ENCODE results near the gene STX8.
"Not testable (repeated sequence)": the region's sequence is repeated elsewhere in the genome, so short reads cannot be mapped to it uniquely, and the experiment has no call there.

STX8 gene

DNA sequence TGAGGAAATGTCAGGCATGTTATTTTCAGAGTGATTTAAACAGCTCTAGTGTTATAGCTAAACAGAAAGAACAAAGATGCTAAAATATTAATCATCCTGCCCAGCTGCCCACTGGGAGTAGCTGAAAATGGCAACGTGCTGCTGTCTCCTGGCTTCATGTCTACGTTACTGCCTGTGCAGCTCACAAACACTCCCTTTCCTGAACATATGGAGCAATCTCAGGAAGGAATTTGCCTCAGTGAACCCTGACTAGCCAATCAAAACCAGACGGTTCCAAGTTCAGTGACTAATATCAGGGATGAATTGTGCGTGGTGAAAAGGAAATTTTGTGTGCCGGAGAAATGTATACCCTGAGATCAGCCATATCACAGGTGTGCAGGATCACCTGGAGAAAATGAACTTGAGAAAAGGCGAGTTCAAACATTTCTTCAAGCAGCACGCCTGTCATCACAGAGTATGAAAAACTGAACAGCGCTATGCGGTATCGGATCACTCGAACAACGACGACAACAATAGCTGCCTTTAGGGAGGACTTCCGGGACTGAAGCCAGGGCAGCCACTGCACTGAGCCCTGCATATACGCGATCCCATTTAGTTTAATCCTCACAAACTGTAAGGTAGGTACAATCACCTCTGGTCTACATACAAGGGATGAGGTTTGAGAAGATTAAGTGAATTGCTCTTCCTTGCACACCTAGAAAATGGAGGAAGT, 110.3 kb downstream of the STX8 start:
- H3K9me3 ChIP-seq: no peaks in the 10 kb centered on the region
- H3K36me3 ChIP-seq: no peaks in the 10 kb centered on the region
- intact Hi-C loops (cut with DNase I; ENCODE audit: low total_unique reads): no loop called here
- H3K27ac ChIP-seq: peak overlapping the region in 1 of 2 donors; percentile 1
- H3K4me3 ChIP-seq: no peak overlapping the region
- peak in 1 of 2 donors; percentile 22 for DNase-seq
- TF ChIP-seq, protein P1, sequence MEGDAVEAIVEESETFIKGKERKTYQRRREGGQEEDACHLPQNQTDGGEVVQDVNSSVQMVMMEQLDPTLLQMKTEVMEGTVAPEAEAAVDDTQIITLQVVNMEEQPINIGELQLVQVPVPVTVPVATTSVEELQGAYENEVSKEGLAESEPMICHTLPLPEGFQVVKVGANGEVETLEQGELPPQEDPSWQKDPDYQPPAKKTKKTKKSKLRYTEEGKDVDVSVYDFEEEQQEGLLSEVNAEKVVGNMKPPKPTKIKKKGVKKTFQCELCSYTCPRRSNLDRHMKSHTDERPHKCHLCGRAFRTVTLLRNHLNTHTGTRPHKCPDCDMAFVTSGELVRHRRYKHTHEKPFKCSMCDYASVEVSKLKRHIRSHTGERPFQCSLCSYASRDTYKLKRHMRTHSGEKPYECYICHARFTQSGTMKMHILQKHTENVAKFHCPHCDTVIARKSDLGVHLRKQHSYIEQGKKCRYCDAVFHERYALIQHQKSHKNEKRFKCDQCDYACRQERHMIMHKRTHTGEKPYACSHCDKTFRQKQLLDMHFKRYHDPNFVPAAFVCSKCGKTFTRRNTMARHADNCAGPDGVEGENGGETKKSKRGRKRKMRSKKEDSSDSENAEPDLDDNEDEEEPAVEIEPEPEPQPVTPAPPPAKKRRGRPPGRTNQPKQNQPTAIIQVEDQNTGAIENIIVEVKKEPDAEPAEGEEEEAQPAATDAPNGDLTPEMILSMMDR (IDR thresholded peaks at IDR 0.05): no peak
- no peaks in the 10 kb centered on the region for H3K27me3 ChIP-seq
- H3K4me1 ChIP-seq: peaks cover 0 to 11% (median 0%) of the 10 kb centered on the region in 4 donors

GRCh38 chr17:9457005-9457404, 118.6 kb downstream of the STX8 start:
- no peak for DNase-seq
- TF ChIP-seq, protein P1 (IDR thresholded peaks at IDR 0.05): no peak
- H3K9me3 ChIP-seq: peaks cover 0 to 7% (median 4%) of the 10 kb centered on the region in 3 donors
- H3K4me1 ChIP-seq: peaks cover 0 to 5% (median 3%) of the 10 kb centered on the region in 4 donors
- no peak overlapping the region for H3K4me3 ChIP-seq
- no peaks in the 10 kb centered on the region for H3K36me3 ChIP-seq
- H3K27me3 ChIP-seq: no peaks in the 10 kb centered on the region
- intact Hi-C loops (cut with DNase I; ENCODE audit: low total_unique reads): no loop called here
- H3K27ac ChIP-seq: no peak overlapping the region

- H3K27ac ChIP-seq: no peak overlapping the region
- intact Hi-C loops (cut with DNase I; ENCODE audit: low total_unique reads): no loop called here
- H3K36me3 ChIP-seq: no peaks in the 10 kb centered on the region
- no peak for DNase-seq
- H3K9me3 ChIP-seq: peaks cover 0 to 7% (median 4%) of the 10 kb centered on the region in 3 donors
- TF ChIP-seq, protein P1 (IDR thresholded peaks at IDR 0.05): no peak
- no peak overlapping the region for H3K4me3 ChIP-seq
- H3K27me3 ChIP-seq: no peaks in the 10 kb centered on the region
- H3K4me1 ChIP-seq: peaks cover 0 to 5% (median 3%) of the 10 kb centered on the region in 4 donors
Observed at GRCh38 chr17:9456330-9456729, 119.3 kb downstream of the STX8 start.

GRCh38 chr17:9451934-9452333, 123.7 kb downstream of the STX8 start:
- Histone ChIP-seq H3K4me3 (no peak overlapping the region), H3K4me1 (peaks cover 0 to 5% (median 3%) of the 10 kb centered on the region in 4 donors), H3K27ac (no peak overlapping the region), H3K36me3 (no peaks in the 10 kb centered on the region), H3K9me3 (no peaks in the 10 kb centered on the region), H3K27me3 (no peaks in the 10 kb centered on the region)
- no peak for DNase-seq
- TF ChIP-seq, protein P1 (IDR thresholded peaks at IDR 0.05): no peak
- intact Hi-C loops (cut with DNase I; ENCODE audit: low total_unique reads): no loop called here

GRCh38 chr17:9447298-9447697, 128.3 kb downstream of the STX8 start:
- H3K36me3 ChIP-seq; intact Hi-C loops (cut with DNase I; ENCODE audit: low total_unique reads); H3K27ac ChIP-seq; H3K27me3 ChIP-seq; H3K4me3 ChIP-seq; H3K4me1 ChIP-seq; DNase-seq; H3K9me3 ChIP-seq: not testable (repeated sequence)

DNA sequence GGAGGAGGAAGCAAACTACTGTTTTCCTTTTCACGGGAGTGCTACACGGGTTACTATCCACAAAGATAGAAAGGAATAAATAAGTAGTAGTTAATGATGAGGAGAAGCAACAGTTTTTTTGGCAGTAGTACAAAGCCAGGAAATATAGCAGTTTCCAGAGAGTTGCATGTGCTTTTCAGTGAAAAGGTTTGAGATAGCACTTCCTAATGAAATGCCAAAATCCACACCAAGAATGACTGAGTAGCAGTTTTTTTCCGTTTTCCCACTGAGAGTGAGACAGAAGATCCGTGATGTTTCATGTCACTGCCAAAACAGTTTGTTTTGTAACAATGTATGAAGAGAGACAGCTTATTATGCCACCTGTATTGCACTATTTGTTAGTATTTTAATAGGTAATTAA, 129.1 kb downstream of the STX8 start:
- H3K9me3 ChIP-seq: no peaks in the 10 kb centered on the region
- TF ChIP-seq, protein P1 (IDR thresholded peaks at IDR 0.05): no peak
- no peaks in the 10 kb centered on the region for H3K27me3 ChIP-seq
- intact Hi-C loops (cut with DNase I; ENCODE audit: low total_unique reads): no loop called here
- H3K4me1 ChIP-seq: no peaks in the 10 kb centered on the region
- no peak overlapping the region for H3K27ac ChIP-seq
- H3K4me3 ChIP-seq: no peak overlapping the region
- no peak for DNase-seq
- no peaks in the 10 kb centered on the region for H3K36me3 ChIP-seq
